ENCODE measurements around the gene ARHGAP42. TPM values are rescaled to one million over a fixed set of nuclear protein-coding genes. Genes with fewer than 3 reads are reported as not detected.
"Not testable (repeated sequence)": the region's sequence is repeated elsewhere in the genome, so short reads cannot be mapped to it uniquely, and the experiment has no call there.

The ARHGAP42 gene
- total and polyA plus RNA-seq, 2 donors = 6.0 to 24.4 TPM

DNA sequence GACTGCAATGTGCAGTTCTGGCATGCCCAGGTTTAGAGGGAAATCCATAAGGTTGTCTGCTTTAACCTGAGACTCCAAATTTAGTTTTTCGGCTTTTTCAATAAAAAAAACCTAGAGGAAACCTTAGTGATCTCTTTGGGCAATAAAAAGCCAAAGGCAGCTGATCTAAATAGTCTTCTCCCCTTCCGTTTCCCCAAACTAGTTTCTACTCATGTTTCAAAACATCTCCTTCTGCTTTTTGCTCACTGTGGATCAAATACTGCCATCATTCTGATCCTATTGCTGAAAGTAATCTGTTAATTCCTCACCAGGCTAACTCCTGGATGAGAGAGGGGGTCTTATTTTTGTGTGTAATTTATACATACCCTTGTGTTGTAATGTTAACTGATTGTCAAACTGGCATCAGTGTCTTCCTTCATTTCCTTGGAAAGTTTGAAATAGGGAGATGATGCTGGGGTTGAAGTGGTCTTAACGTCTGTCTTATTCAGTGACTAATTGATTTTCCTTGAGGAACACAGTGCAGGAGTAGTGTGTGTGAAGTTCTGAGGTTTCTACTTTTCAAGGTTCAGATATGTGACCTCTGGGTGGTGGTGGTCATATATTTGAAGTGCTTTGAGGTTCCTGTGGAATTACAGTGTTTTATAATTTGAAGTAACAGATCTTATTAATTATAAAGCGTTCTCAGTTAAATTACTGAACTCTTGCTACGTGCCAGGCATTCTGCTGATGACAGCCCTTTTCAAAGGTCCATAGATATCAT, 55.0 kb downstream of the ARHGAP42 start:
- no peaks in the 10 kb centered on the region for H3K27me3 ChIP-seq (ENCODE audit: control insufficient read depth in 2 of 2, insufficient read depth in 1 of 2, low read length in 1 of 2)
- no peaks in the 10 kb centered on the region for H3K9me3 ChIP-seq (ENCODE audit: control insufficient read depth in 2 of 2, insufficient read depth in 1 of 2, low read length in 1 of 2)
- H3K4me3 ChIP-seq (ENCODE audit: low read length in 2 of 2) = no peak overlapping the region
- H3K27ac ChIP-seq (ENCODE audit: low read depth in 1 of 2, low read length in 1 of 2) = no peak overlapping the region
- no peaks in the 10 kb centered on the region for H3K36me3 ChIP-seq (ENCODE audit: control insufficient read depth in 2 of 2, insufficient read depth in 2 of 2, low read length in 1 of 2)
- no peak for DNase-seq (ENCODE audit: low read depth in 6 of 9, low spot score in 9 of 9)
- WGBS = 82% methylated on average over 5 of the region's 5 CpGs
- peaks cover 0 to 8% of the 10 kb centered on the region in 2 donors for H3K4me1 ChIP-seq (ENCODE audit: control insufficient read depth in 2 of 2, insufficient read depth in 2 of 2, low read length in 2 of 2)

DNA sequence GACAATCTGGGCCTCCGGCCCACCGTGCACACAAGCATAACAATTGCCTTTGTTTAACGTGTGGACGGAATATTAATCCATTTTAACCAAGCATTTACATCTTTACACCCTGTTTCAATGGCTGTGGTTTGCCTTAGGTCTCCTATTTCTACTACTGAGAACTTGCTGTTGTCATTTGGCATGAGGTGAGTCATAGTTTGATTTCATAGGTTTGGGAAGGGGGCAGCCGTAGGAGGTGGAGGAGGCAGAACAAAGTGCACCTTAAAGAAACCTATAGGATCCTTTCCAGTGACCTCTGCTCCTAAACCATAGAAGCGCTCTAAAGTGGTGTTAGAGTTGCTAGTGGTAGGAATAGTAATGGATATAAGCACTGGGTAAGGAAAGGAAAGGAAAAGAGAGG, 59.4 kb downstream of the ARHGAP42 start:
- H3K9me3 ChIP-seq (ENCODE audit: control insufficient read depth in 2 of 2, insufficient read depth in 1 of 2, low read length in 1 of 2) = peaks cover 0 to 18% of the 10 kb centered on the region in 2 donors
- H3K4me3 ChIP-seq (ENCODE audit: low read length in 2 of 2) = no peak overlapping the region
- no peak for DNase-seq (ENCODE audit: low read depth in 6 of 9, low spot score in 9 of 9)
- no peaks in the 10 kb centered on the region for H3K27me3 ChIP-seq (ENCODE audit: control insufficient read depth in 2 of 2, insufficient read depth in 1 of 2, low read length in 1 of 2)
- H3K36me3 ChIP-seq (ENCODE audit: control insufficient read depth in 2 of 2, insufficient read depth in 2 of 2, low read length in 1 of 2) = no peaks in the 10 kb centered on the region
- peaks cover 0 to 2% of the 10 kb centered on the region in 2 donors for H3K4me1 ChIP-seq (ENCODE audit: control insufficient read depth in 2 of 2, insufficient read depth in 2 of 2, low read length in 2 of 2)
- 96% methylated on average over 6 of the region's 6 CpGs for WGBS
- H3K27ac ChIP-seq (ENCODE audit: low read depth in 1 of 2, low read length in 1 of 2) = no peak overlapping the region

DNA sequence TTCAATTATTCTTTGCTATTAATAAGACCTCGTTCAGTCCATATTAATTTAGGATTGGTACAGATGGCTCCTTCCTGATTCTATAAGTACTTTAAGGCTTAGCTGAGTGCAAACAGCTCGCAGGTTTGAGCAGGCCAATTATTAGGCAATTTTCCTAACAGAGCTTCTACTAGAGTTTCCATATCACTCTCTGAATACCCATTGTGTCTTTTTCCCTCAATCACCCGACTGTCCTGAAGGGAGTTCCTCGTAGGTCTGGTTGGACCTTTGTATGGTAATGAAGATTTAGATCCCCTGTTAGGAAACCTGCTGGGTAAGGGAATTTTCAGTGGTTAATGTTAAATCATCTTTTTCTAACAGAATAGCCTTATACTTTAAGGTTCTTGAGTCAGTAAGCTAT, 61.1 kb downstream of the ARHGAP42 start:
- no peak overlapping the region for H3K27ac ChIP-seq (ENCODE audit: low read depth in 1 of 2, low read length in 1 of 2)
- H3K4me1 ChIP-seq (ENCODE audit: control insufficient read depth in 2 of 2, insufficient read depth in 2 of 2, low read length in 2 of 2) = no peaks in the 10 kb centered on the region
- H3K27me3 ChIP-seq (ENCODE audit: control insufficient read depth in 2 of 2, insufficient read depth in 1 of 2, low read length in 1 of 2) = no peaks in the 10 kb centered on the region
- H3K36me3 ChIP-seq (ENCODE audit: control insufficient read depth in 2 of 2, insufficient read depth in 2 of 2, low read length in 1 of 2) = no peaks in the 10 kb centered on the region
- H3K9me3 ChIP-seq (ENCODE audit: control insufficient read depth in 2 of 2, insufficient read depth in 1 of 2, low read length in 1 of 2) = peaks cover 0 to 18% of the 10 kb centered on the region in 2 donors
- WGBS = 87% methylated on average over 4 of the region's 4 CpGs
- H3K4me3 ChIP-seq (ENCODE audit: low read length in 2 of 2) = no peak overlapping the region
- DNase-seq (ENCODE audit: low read depth in 6 of 9, low spot score in 9 of 9) = no peak

- not testable (repeated sequence) for DNase-seq (ENCODE audit: low read depth in 6 of 9, low spot score in 9 of 9); H3K4me1 ChIP-seq (ENCODE audit: control insufficient read depth in 2 of 2, insufficient read depth in 2 of 2, low read length in 2 of 2); H3K27me3 ChIP-seq (ENCODE audit: control insufficient read depth in 2 of 2, insufficient read depth in 1 of 2, low read length in 1 of 2); H3K27ac ChIP-seq (ENCODE audit: low read depth in 1 of 2, low read length in 1 of 2); H3K4me3 ChIP-seq (ENCODE audit: low read length in 2 of 2); H3K36me3 ChIP-seq (ENCODE audit: control insufficient read depth in 2 of 2, insufficient read depth in 2 of 2, low read length in 1 of 2)
- WGBS = 98% methylated on average over 10 of the region's 10 CpGs
- peaks cover 0 to 18% of the 10 kb centered on the region in 2 donors for H3K9me3 ChIP-seq (ENCODE audit: control insufficient read depth in 2 of 2, insufficient read depth in 1 of 2, low read length in 1 of 2)
Measured at GRCh38 chr11:100749887-100750565, 62.9 kb downstream of the ARHGAP42 start.

- H3K27me3 ChIP-seq (ENCODE audit: control insufficient read depth in 2 of 2, insufficient read depth in 1 of 2, low read length in 1 of 2); H3K36me3 ChIP-seq (ENCODE audit: control insufficient read depth in 2 of 2, insufficient read depth in 2 of 2, low read length in 1 of 2); H3K27ac ChIP-seq (ENCODE audit: low read depth in 1 of 2, low read length in 1 of 2); H3K4me3 ChIP-seq (ENCODE audit: low read length in 2 of 2); H3K4me1 ChIP-seq (ENCODE audit: control insufficient read depth in 2 of 2, insufficient read depth in 2 of 2, low read length in 2 of 2); DNase-seq (ENCODE audit: low read depth in 6 of 9, low spot score in 9 of 9): not testable (repeated sequence)
- peaks cover 0 to 18% of the 10 kb centered on the region in 2 donors for H3K9me3 ChIP-seq (ENCODE audit: control insufficient read depth in 2 of 2, insufficient read depth in 1 of 2, low read length in 1 of 2)
- WGBS = 97% methylated on average over 7 of the region's 7 CpGs
Measured at GRCh38 chr11:100750566-100750891, 63.4 kb downstream of the ARHGAP42 start.

GRCh38 chr11:100752371-100753171, 65.5 kb downstream of the ARHGAP42 start:
- H3K27ac ChIP-seq (ENCODE audit: low read depth in 1 of 2, low read length in 1 of 2) = no peak overlapping the region
- H3K27me3 ChIP-seq (ENCODE audit: control insufficient read depth in 2 of 2, insufficient read depth in 1 of 2, low read length in 1 of 2) = no peaks in the 10 kb centered on the region
- WGBS = 96% methylated on average over 5 of the region's 5 CpGs
- no peak for DNase-seq (ENCODE audit: low read depth in 6 of 9, low spot score in 9 of 9)
- no peaks in the 10 kb centered on the region for H3K4me1 ChIP-seq (ENCODE audit: control insufficient read depth in 2 of 2, insufficient read depth in 2 of 2, low read length in 2 of 2)
- H3K4me3 ChIP-seq (ENCODE audit: low read length in 2 of 2) = no peak overlapping the region
- peaks cover 0 to 18% of the 10 kb centered on the region in 2 donors for H3K9me3 ChIP-seq (ENCODE audit: control insufficient read depth in 2 of 2, insufficient read depth in 1 of 2, low read length in 1 of 2)
- H3K36me3 ChIP-seq (ENCODE audit: control insufficient read depth in 2 of 2, insufficient read depth in 2 of 2, low read length in 1 of 2) = no peaks in the 10 kb centered on the region

DNA sequence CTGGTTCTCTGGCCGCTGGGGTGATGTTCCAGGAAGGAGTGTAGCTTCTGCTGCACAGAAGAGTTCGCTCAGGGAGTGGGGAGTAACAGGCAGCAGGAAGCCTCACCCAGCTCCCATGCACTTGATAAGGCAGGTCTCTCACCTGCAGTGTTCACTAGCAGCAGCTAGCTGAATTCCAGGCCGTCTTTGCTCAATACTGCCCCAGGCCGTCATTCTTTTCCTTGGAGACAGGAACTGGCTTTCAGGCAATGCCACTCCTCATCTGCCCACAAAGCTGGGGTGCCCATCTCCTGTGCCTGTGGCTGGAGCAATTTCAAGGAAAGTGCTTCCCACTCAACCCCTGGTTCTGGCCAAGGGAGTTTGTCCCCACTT, 66.1 kb downstream of the ARHGAP42 start:
- Histone ChIP-seq H3K9me3 (ENCODE audit: control insufficient read depth in 2 of 2, insufficient read depth in 1 of 2, low read length in 1 of 2) (peaks cover 0 to 18% of the 10 kb centered on the region in 2 donors), H3K4me3 (ENCODE audit: low read length in 2 of 2) (no peak overlapping the region), H3K27ac (ENCODE audit: low read depth in 1 of 2, low read length in 1 of 2) (no peak overlapping the region), H3K36me3 (ENCODE audit: control insufficient read depth in 2 of 2, insufficient read depth in 2 of 2, low read length in 1 of 2) (no peaks in the 10 kb centered on the region), H3K27me3 (ENCODE audit: control insufficient read depth in 2 of 2, insufficient read depth in 1 of 2, low read length in 1 of 2) (no peaks in the 10 kb centered on the region), H3K4me1 (ENCODE audit: control insufficient read depth in 2 of 2, insufficient read depth in 2 of 2, low read length in 2 of 2) (no peaks in the 10 kb centered on the region)
- DNase-seq (ENCODE audit: low read depth in 6 of 9, low spot score in 9 of 9) = no peak
- WGBS = 87% methylated on average over 4 of the region's 4 CpGs

- Histone ChIP-seq H3K27me3 (ENCODE audit: control insufficient read depth in 2 of 2, insufficient read depth in 1 of 2, low read length in 1 of 2) (no peaks in the 10 kb centered on the region), H3K4me1 (ENCODE audit: control insufficient read depth in 2 of 2, insufficient read depth in 2 of 2, low read length in 2 of 2) (no peaks in the 10 kb centered on the region), H3K4me3 (ENCODE audit: low read length in 2 of 2) (no peak overlapping the region), H3K9me3 (ENCODE audit: control insufficient read depth in 2 of 2, insufficient read depth in 1 of 2, low read length in 1 of 2) (peaks cover 0 to 18% of the 10 kb centered on the region in 2 donors), H3K36me3 (ENCODE audit: control insufficient read depth in 2 of 2, insufficient read depth in 2 of 2, low read length in 1 of 2) (no peaks in the 10 kb centered on the region), H3K27ac (ENCODE audit: low read depth in 1 of 2, low read length in 1 of 2) (no peak overlapping the region)
- no peak for DNase-seq (ENCODE audit: low read depth in 6 of 9, low spot score in 9 of 9)
- 87% methylated on average over 4 of the region's 4 CpGs for WGBS
Measured at GRCh38 chr11:100753571-100753970, 66.5 kb downstream of the ARHGAP42 start.

DNA sequence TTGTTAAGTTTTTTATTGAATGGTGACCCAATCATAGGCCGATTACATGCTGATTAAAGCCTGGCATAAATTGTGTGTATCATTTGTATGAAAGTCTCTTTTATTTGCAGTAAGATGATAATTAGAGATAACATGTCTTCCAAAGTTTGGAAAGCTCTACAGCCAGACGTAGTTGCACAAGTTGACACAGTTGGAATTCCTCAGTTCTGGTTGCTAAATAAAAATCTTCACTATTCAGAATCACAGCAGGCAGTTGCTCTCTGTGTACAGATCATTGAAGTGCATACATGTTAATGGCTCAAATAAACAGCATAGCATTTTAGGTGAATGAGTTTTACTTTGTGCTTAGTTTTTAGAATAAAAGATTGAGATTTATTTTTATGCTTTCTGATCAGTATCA, 69.5 kb downstream of the ARHGAP42 start:
- H3K36me3 ChIP-seq (ENCODE audit: control insufficient read depth in 2 of 2, insufficient read depth in 2 of 2, low read length in 1 of 2) = no peaks in the 10 kb centered on the region
- 72% methylated on average over 2 of the region's 2 CpGs for WGBS
- DNase-seq (ENCODE audit: low read depth in 6 of 9, low spot score in 9 of 9) = no peak
- no peak overlapping the region for H3K27ac ChIP-seq (ENCODE audit: low read depth in 1 of 2, low read length in 1 of 2)
- H3K4me3 ChIP-seq (ENCODE audit: low read length in 2 of 2) = no peak overlapping the region
- H3K27me3 ChIP-seq (ENCODE audit: control insufficient read depth in 2 of 2, insufficient read depth in 1 of 2, low read length in 1 of 2) = no peaks in the 10 kb centered on the region
- H3K9me3 ChIP-seq (ENCODE audit: control insufficient read depth in 2 of 2, insufficient read depth in 1 of 2, low read length in 1 of 2) = no peaks in the 10 kb centered on the region
- H3K4me1 ChIP-seq (ENCODE audit: control insufficient read depth in 2 of 2, insufficient read depth in 2 of 2, low read length in 2 of 2) = no peaks in the 10 kb centered on the region
